ENCODE data around the gene REV3L.

REV3L gene

DNA sequence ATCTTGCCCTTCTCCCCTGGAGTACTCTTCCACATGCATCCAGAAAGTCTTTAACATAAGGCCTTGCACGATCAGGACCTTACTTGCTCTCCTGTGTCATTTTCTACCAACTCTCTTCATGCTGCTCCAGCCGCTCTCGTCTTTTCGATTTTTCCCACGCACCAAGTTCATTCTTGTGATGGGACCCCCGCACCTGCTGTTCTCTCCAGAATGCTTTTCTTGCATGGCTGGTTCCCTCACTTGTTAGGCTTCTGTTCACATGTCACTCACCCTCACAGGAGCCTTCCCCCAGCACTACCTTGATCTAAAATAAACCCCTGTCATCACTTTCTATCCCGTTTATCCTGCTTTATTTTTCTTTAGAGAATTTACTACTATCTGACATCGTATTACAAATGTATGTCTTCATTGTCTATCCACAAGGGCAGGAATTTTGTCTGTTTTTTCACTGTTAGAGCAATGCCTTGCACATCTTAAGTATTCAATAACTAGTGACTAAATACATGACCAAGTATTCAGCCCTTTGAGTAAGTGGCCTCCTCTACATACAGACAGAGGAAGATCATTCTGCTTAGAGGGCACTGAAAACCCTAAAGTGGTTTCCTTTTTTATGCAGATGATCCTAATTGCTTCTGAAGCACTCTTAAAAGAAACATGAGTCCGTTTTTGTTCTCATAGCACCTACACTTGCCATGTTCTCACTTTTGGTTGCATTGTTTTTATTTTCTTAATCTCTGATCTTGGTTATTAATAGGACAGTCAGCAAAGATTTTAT is 228.8 kb downstream of the REV3L start:
- no peak overlapping the region for H3K4me3 Mint-ChIP-seq
- no peaks in the 10 kb centered on the region for H3K36me3 Mint-ChIP-seq (ENCODE audit: low read depth)
- peaks cover 11% of the 10 kb centered on the region for H3K4me1 Mint-ChIP-seq (ENCODE audit: low read depth)
- H3K27me3 Mint-ChIP-seq = peaks cover 10% of the 10 kb centered on the region
- H3K27ac Mint-ChIP-seq = no peak overlapping the region
- no peaks in the 10 kb centered on the region for H3K9me3 Mint-ChIP-seq

GRCh38 chr6:111252726-111253125 is 230.3 kb downstream of the REV3L start:
- Mint-ChIP-seq H3K9me3 (no peaks in the 10 kb centered on the region), H3K4me1 (ENCODE audit: low read depth) (no peaks in the 10 kb centered on the region), H3K4me3 (no peak overlapping the region), H3K27ac (no peak overlapping the region), H3K27me3 (peaks cover 10% of the 10 kb centered on the region), H3K36me3 (ENCODE audit: low read depth) (no peaks in the 10 kb centered on the region)

GRCh38 chr6:111250791-111251354 is 232.1 kb downstream of the REV3L start:
- Mint-ChIP-seq H3K27me3 (peaks cover 10% of the 10 kb centered on the region), H3K36me3 (ENCODE audit: low read depth) (no peaks in the 10 kb centered on the region)

More at GRCh38 chr6:111250791-111251354, 232.1 kb downstream of the REV3L start:
- Mint-ChIP-seq H3K4me1 (ENCODE audit: low read depth) (no peaks in the 10 kb centered on the region), H3K27ac (no peak overlapping the region), H3K4me3 (no peak overlapping the region), H3K9me3 (no peaks in the 10 kb centered on the region)
